Activated T-cell treated with anti-CD3 and anti-CD28 coated beads, Interleukin-2, amount 50 U/mL, for 72 hours (primary cell): ENCODE data around the gene CFAP92. TPM values are rescaled to one million over a fixed set of nuclear protein-coding genes. Genes with fewer than 3 reads are reported as not detected.

ENCODE experiments used
- ATAC-seq, 2 donors: fragments of 150-1000 bp; cut with Tn5 transposase; replicated peaks in 1 of 2; 2 replicates each; pipeline ENCODE4 v1.10.0; 2021; ENCODE audit warnings: moderate library complexity in 2 of 2, mild to moderate bottlenecking in 1 of 2
- DNase-seq, 2 donors: peaks; one replicate each; pipeline ENCODE4 v3.0.0; 2021 to 2022; ENCODE audit warnings: mixed read lengths in 1 of 2
- H3K27ac Mint-ChIP-seq: one replicate; pipeline ENCODE4 v1.8.0; 2022; ENCODE audit warnings: mild to moderate bottlenecking, moderate library complexity, mixed read lengths
- H3K27me3 Mint-ChIP-seq: one replicate; pipeline ENCODE4 v1.8.0; 2022; ENCODE audit warnings: low read depth, mixed read lengths
- H3K36me3 Mint-ChIP-seq, 2 donors: one replicate each; pipeline ENCODE4 v1.8.0; 2022; ENCODE audit warnings: mixed read lengths in 2 of 2, mild to moderate bottlenecking in 1 of 2; ENCODE audit not compliant: insufficient read depth in 2 of 2
- H3K4me1 Mint-ChIP-seq: one replicate; pipeline ENCODE4 v1.8.0; 2022; ENCODE audit warnings: low read depth, mixed read lengths
- H3K4me3 Mint-ChIP-seq, 2 donors: one replicate each; pipeline ENCODE4 v1.8.0; 2022; ENCODE audit warnings: mild to moderate bottlenecking in 2 of 2, mixed read lengths in 2 of 2, moderate library complexity in 2 of 2
- H3K9me3 Mint-ChIP-seq, 2 donors: one replicate each; pipeline ENCODE4 v1.8.0; 2022; ENCODE audit warnings: mixed read lengths in 2 of 2
- total RNA-seq, 2 donors: library from RNA; stranded (reverse); gene quantifications; one replicate each; pipeline ENCODE4 v1.2.3, GENCODE V29; 2022

CFAP92 gene
- total RNA-seq, 2 donors from 2014 or later: 1.1 TPM

- DNase-seq (no peak), ATAC-seq (no peak)
- Mint-ChIP-seq H3K4me1 (no peaks in the 10 kb centered on the region), H3K27ac (no peak overlapping the region), H3K36me3 (no peaks in the 10 kb centered on the region), H3K9me3 (no peaks in the 10 kb centered on the region), H3K27me3 (no peaks in the 10 kb centered on the region), H3K4me3 (no peak overlapping the region)
Observed at GRCh38 chr3:128983293-128984069, 10.4 kb downstream of the CFAP92 start.

- H3K27me3 Mint-ChIP-seq: no peaks in the 10 kb centered on the region
- DNase-seq (no peak), ATAC-seq (no peak)
- no peak overlapping the region for H3K4me3 Mint-ChIP-seq
- no peaks in the 10 kb centered on the region for H3K36me3 Mint-ChIP-seq
- no peaks in the 10 kb centered on the region for H3K9me3 Mint-ChIP-seq
- H3K4me1 Mint-ChIP-seq: peaks cover 6% of the 10 kb centered on the region
- H3K27ac Mint-ChIP-seq: no peak overlapping the region
Observed at GRCh38 chr3:128975276-128975675, 18.6 kb downstream of the CFAP92 start.

GRCh38 chr3:128973988-128974564 is 19.8 kb downstream of the CFAP92 start:
- H3K36me3 Mint-ChIP-seq: no peaks in the 10 kb centered on the region
- no peaks in the 10 kb centered on the region for H3K9me3 Mint-ChIP-seq
- H3K4me3 Mint-ChIP-seq: no peak overlapping the region
- ATAC-seq: no peak
- DNase-seq: no peak
- no peak overlapping the region for H3K27ac Mint-ChIP-seq
- peaks cover 10% of the 10 kb centered on the region for H3K4me1 Mint-ChIP-seq
- H3K27me3 Mint-ChIP-seq: peaks cover 6% of the 10 kb centered on the region

- H3K4me3 Mint-ChIP-seq: no peak overlapping the region
- DNase-seq (no peak), ATAC-seq (no peak)
- H3K36me3 Mint-ChIP-seq: no peaks in the 10 kb centered on the region
- peaks cover 10% of the 10 kb centered on the region for H3K4me1 Mint-ChIP-seq
- H3K27me3 Mint-ChIP-seq: peaks cover 6% of the 10 kb centered on the region
- no peak overlapping the region for H3K27ac Mint-ChIP-seq
- no peaks in the 10 kb centered on the region for H3K9me3 Mint-ChIP-seq
Observed at GRCh38 chr3:128971421-128972100, 22.3 kb downstream of the CFAP92 start.

- DNase-seq: peak; percentile 17 to 28
- peaks cover 10% of the 10 kb centered on the region for H3K4me1 Mint-ChIP-seq
Observed at GRCh38 chr3:128970740-128971047, 23.2 kb downstream of the CFAP92 start.

GRCh38 chr3:128969993-128970739 is 23.7 kb downstream of the CFAP92 start:
- no peak overlapping the region for H3K4me3 Mint-ChIP-seq
- no peaks in the 10 kb centered on the region for H3K9me3 Mint-ChIP-seq
- no peak overlapping the region for H3K27ac Mint-ChIP-seq
- H3K27me3 Mint-ChIP-seq: peaks cover 6% of the 10 kb centered on the region
- no peaks in the 10 kb centered on the region for H3K36me3 Mint-ChIP-seq
- peak; percentile 56 to 65 for ATAC-seq
- peaks cover 10% of the 10 kb centered on the region for H3K4me1 Mint-ChIP-seq
- peak; percentile 60 to 63 for DNase-seq

More at GRCh38 chr3:128970740-128971047, 23.2 kb downstream of the CFAP92 start:
- H3K27me3 Mint-ChIP-seq: peaks cover 6% of the 10 kb centered on the region
- H3K36me3 Mint-ChIP-seq: no peaks in the 10 kb centered on the region
- peak; percentile 43 to 66 for ATAC-seq
- H3K9me3 Mint-ChIP-seq: no peaks in the 10 kb centered on the region
- no peak overlapping the region for H3K27ac Mint-ChIP-seq
- H3K4me3 Mint-ChIP-seq: no peak overlapping the region

GRCh38 chr3:128967748-128968355 is 26.0 kb downstream of the CFAP92 start:
- H3K4me1 Mint-ChIP-seq: peaks cover 10% of the 10 kb centered on the region

GRCh38 chr3:128965818-128966217 is 28.1 kb downstream of the CFAP92 start:
- Mint-ChIP-seq H3K4me1 (peaks cover 10% of the 10 kb centered on the region), H3K36me3 (no peaks in the 10 kb centered on the region), H3K4me3 (no peak overlapping the region), H3K9me3 (no peaks in the 10 kb centered on the region), H3K27ac (no peak overlapping the region), H3K27me3 (peaks cover 6% of the 10 kb centered on the region)
- ATAC-seq (no peak), DNase-seq (no peak)

More at GRCh38 chr3:128967748-128968355, 26.0 kb downstream of the CFAP92 start:
- ATAC-seq: no peak
- no peak overlapping the region for H3K4me3 Mint-ChIP-seq
- H3K27me3 Mint-ChIP-seq: peaks cover 6% of the 10 kb centered on the region
- H3K27ac Mint-ChIP-seq: no peak overlapping the region
- DNase-seq: no peak
- no peaks in the 10 kb centered on the region for H3K36me3 Mint-ChIP-seq
- H3K9me3 Mint-ChIP-seq: no peaks in the 10 kb centered on the region

GRCh38 chr3:128965280-128965679 is 28.6 kb downstream of the CFAP92 start:
- no peaks in the 10 kb centered on the region for H3K36me3 Mint-ChIP-seq
- H3K4me3 Mint-ChIP-seq: no peak overlapping the region
- peaks cover 5% of the 10 kb centered on the region for H3K4me1 Mint-ChIP-seq
- H3K9me3 Mint-ChIP-seq: no peaks in the 10 kb centered on the region
- DNase-seq: no peak
- no peak overlapping the region for H3K27ac Mint-ChIP-seq
- no peak for ATAC-seq
- peaks cover 6% of the 10 kb centered on the region for H3K27me3 Mint-ChIP-seq

GRCh38 chr3:128956440-128956839 is 37.4 kb downstream of the CFAP92 start:
- DNase-seq (no peak), ATAC-seq (no peak)
- H3K4me1 Mint-ChIP-seq: no peaks in the 10 kb centered on the region
- no peaks in the 10 kb centered on the region for H3K27me3 Mint-ChIP-seq
- H3K4me3 Mint-ChIP-seq: no peak overlapping the region
- no peak overlapping the region for H3K27ac Mint-ChIP-seq
- peaks cover 1 to 3% of the 10 kb centered on the region in 2 donors for H3K36me3 Mint-ChIP-seq
- H3K9me3 Mint-ChIP-seq: no peaks in the 10 kb centered on the region

GRCh38 chr3:128950223-128950938 is 43.5 kb downstream of the CFAP92 start:
- Mint-ChIP-seq H3K9me3 (no peaks in the 10 kb centered on the region), H3K27ac (no peak overlapping the region), H3K36me3 (peaks cover 1 to 3% of the 10 kb centered on the region in 2 donors), H3K4me1 (no peaks in the 10 kb centered on the region), H3K27me3 (no peaks in the 10 kb centered on the region), H3K4me3 (no peak overlapping the region)
- peak; percentile 7 to 14 for DNase-seq
- ATAC-seq: peak; percentile 37 to 57

- Mint-ChIP-seq H3K4me1 (no peaks in the 10 kb centered on the region), H3K27me3 (no peaks in the 10 kb centered on the region), H3K9me3 (no peaks in the 10 kb centered on the region), H3K27ac (no peak overlapping the region), H3K4me3 (no peak overlapping the region), H3K36me3 (peaks cover 1 to 3% of the 10 kb centered on the region in 2 donors)
- ATAC-seq (no peak), DNase-seq (no peak)
Observed at GRCh38 chr3:128949158-128949557, 44.7 kb downstream of the CFAP92 start.
